ENCODE results near the gene PI4KA. TPM values are rescaled to one million over a fixed set of nuclear protein-coding genes. Genes with fewer than 3 reads are reported as not detected.
A peak's percentile ranks its signal among the peaks of the same experiment; 100 is the strongest.

PI4KA gene
- total RNA-seq, 4 donors from 2014 or later, result 85.0 to 127 (median 101) TPM

- Histone ChIP-seq H3K27ac (peak overlapping the region; percentile 57 to 86 (median 76)), H3K4me3 (replicated peaks in 1 of 3) (peak overlapping the region; percentile 33 to 87 (median 83)), H3K4me1 (peaks cover 31 to 32% of the 10 kb centered on the region in 2 donors), H3K27me3 (no peaks in the 10 kb centered on the region), H3K9me3 (no peaks in the 10 kb centered on the region), H3K36me3 (no peaks in the 10 kb centered on the region)
- DNase-seq, result peak; percentile 68 to 81
- TF ChIP-seq CTCF (IDR thresholded peaks at IDR 0.05) (no peak), POLR2A (IDR thresholded peaks at IDR 0.05) (no peak)
- intact Hi-C loops (cut with DNase I), result no loop called here
- WGBS, 2 donors, result 2% methylated on average over 15 to 16 of the region's 38 CpGs
Measured at GRCh38 chr22:20857838-20858614, 585 bp downstream of the PI4KA start.

- intact Hi-C loops (cut with DNase I), result no loop called here
- 37 to 62% methylated on average over 7 of the region's 7 CpGs for WGBS, 2 donors
- DNase-seq, result no peak
- H3K27ac ChIP-seq, result peak overlapping the region in 1 of 3 donors; percentile 57
- H3K36me3 ChIP-seq, result no peaks in the 10 kb centered on the region
- H3K27me3 ChIP-seq, result no peaks in the 10 kb centered on the region
- H3K4me3 ChIP-seq (replicated peaks in 1 of 3), result no peak overlapping the region
- peaks cover 32 to 34% of the 10 kb centered on the region in 2 donors for H3K4me1 ChIP-seq
- no peak for TF ChIP-seq CTCF (IDR thresholded peaks at IDR 0.05)
- no peak for TF ChIP-seq POLR2A (IDR thresholded peaks at IDR 0.05)
- H3K9me3 ChIP-seq, result no peaks in the 10 kb centered on the region
Measured at GRCh38 chr22:20857247-20857643, 1.4 kb downstream of the PI4KA start.

GRCh38 chr22:20853236-20853660 is 5.4 kb downstream of the PI4KA start:
- H3K9me3 ChIP-seq, result no peaks in the 10 kb centered on the region
- H3K4me1 ChIP-seq, result peaks cover 23 to 25% of the 10 kb centered on the region in 2 donors
- TF ChIP-seq CTCF (IDR thresholded peaks at IDR 0.05) (no peak), POLR2A (IDR thresholded peaks at IDR 0.05) (no peak)
- no peak overlapping the region for H3K27ac ChIP-seq
- no peak for DNase-seq
- intact Hi-C loops (cut with DNase I), result no loop called here
- no peaks in the 10 kb centered on the region for H3K27me3 ChIP-seq
- 86 to 93% methylated on average over 3 of the region's 3 CpGs for WGBS, 2 donors
- no peaks in the 10 kb centered on the region for H3K36me3 ChIP-seq
- H3K4me3 ChIP-seq (replicated peaks in 1 of 3), result no peak overlapping the region

- Histone ChIP-seq H3K27ac (no peak overlapping the region), H3K36me3 (no peaks in the 10 kb centered on the region), H3K4me1 (peaks cover 19% of the 10 kb centered on the region in 2 donors), H3K27me3 (no peaks in the 10 kb centered on the region), H3K4me3 (replicated peaks in 1 of 3) (no peak overlapping the region), H3K9me3 (no peaks in the 10 kb centered on the region)
- intact Hi-C loops (cut with DNase I), result no loop called here
- WGBS, 2 donors, result 76 to 77% methylated on average over 6 of the region's 6 CpGs
- DNase-seq, result no peak
- no peak for TF ChIP-seq POLR2A (IDR thresholded peaks at IDR 0.05)
- no peak for TF ChIP-seq CTCF (IDR thresholded peaks at IDR 0.05)
Measured at GRCh38 chr22:20852503-20852902, 6.1 kb downstream of the PI4KA start.

GRCh38 chr22:20852076-20852475 is 6.5 kb downstream of the PI4KA start:
- Histone ChIP-seq H3K4me1 (peaks cover 15% of the 10 kb centered on the region in 2 donors), H3K9me3 (no peaks in the 10 kb centered on the region), H3K27ac (no peak overlapping the region), H3K4me3 (replicated peaks in 1 of 3) (no peak overlapping the region), H3K36me3 (no peaks in the 10 kb centered on the region), H3K27me3 (no peaks in the 10 kb centered on the region)
- TF ChIP-seq CTCF (IDR thresholded peaks at IDR 0.05) (no peak), POLR2A (IDR thresholded peaks at IDR 0.05) (no peak)
- no peak for DNase-seq
- intact Hi-C loops (cut with DNase I), result no loop called here
- WGBS, 2 donors, result 61 to 83% methylated on average over 4 of the region's 4 CpGs
